GM21529 (cell line): ENCODE results near the gene SRGAP3.
A peak's percentile ranks its signal among the peaks of the same experiment; 100 is the strongest.

ENCODE experiments used
- ATAC-seq: cut with Tn5 transposase; IDR thresholded peaks from one replicate; pipeline ENCODE4 v1.9.1; 2021; ENCODE audit not compliant: unreplicated experiment

SRGAP3 gene

DNA sequence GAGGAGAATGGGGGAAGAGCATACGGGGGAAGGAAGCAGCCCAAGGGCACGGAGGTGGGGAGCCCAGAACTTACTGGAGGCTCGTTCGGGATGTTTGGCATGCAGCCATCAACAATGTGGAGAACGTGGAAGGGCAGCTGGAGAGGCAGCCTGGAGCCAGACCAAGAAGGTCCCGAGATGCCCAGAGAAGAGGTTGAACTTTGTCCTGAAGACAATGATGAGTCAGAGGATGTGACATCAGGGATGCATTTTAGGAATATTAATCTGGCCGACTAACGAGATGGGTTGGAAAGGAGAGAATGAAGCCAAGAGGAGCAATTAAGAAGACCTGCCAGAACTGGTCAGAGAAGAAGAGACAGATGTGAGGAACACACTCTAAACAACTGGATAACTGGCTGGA, 98.2 kb downstream of the SRGAP3 start:
- ATAC-seq = no peak

DNA sequence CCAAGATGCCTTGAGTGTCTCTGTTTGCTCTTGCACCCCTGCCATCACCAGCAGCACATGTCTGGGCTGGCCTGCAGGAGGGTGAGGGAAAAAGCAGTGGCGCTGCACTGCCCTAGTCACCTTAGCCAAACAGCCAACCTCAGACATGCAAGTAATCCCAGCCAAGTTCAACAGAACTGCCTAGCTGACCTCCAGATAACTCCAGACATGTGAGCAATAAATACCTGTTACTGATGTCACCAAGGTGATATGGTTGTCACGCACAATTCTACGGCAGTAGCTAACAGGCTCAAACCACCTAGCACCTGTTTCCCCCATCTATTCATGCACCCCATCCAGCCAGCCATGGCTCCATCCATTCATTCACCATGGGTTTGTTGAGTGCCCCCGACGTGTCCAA, 99.9 kb downstream of the SRGAP3 start:
- ATAC-seq = no peak

- ATAC-seq = no peak
Measured at GRCh38 chr3:9147896-9148266, 101.6 kb downstream of the SRGAP3 start.

DNA sequence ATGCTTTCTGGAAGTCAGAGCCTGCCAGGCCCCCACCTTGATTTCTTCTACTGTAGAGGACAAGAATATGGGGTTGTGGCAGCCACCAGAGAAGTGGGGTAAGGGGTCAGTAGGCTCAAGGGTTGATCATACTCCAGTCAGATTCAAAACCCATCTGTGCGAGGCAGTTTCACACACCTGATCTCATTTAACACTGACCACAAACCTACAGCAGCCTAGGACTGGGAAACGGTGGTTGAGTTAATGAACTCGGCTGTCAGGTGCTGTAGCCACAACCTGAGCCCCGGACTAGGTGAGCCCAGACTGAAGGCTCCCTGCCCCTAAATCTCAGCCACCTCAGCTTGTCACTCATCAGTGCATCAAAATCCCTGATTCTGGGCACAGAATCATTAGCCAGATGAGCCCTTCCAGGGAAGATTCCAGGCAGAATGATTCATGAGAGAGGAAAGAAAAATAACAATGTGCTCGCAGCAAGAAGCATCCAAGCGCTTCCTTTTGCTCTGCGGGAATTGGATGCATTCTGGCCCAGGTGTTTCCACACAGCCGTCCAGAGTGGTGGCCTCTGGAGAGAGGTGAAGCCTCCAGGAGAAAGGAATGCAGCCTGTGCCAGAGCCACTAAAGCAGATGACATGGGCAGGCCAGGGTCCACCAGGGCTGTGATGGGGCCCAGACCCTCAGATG, 102.1 kb downstream of the SRGAP3 start:
- peak; percentile 72 for ATAC-seq

- ATAC-seq = peak; percentile 72
Measured at GRCh38 chr3:9146367-9147071, 102.9 kb downstream of the SRGAP3 start.

- no peak for ATAC-seq
Measured at GRCh38 chr3:9143184-9143583, 106.3 kb downstream of the SRGAP3 start.

DNA sequence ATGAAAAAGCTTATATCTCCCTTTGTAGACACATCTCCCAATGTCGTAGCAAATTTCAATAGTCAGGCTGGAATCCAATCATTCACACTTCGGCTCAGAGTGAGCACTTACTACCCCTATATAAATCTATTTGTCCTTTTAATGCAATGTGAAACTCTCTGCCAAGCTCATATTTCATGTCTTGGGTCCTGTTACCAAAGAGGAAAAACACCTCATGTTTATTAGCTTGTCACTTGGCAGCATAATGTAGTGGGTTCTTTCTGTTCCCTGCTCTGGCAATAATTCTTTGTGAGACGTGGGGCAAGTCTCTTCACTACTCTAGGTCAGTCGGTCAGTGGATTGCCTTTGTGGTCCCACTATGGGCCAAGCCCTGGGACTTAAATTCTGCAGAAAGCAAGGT, 107.1 kb downstream of the SRGAP3 start:
- ATAC-seq = no peak

- ATAC-seq = no peak
Measured at GRCh38 chr3:9141928-9142289, 107.5 kb downstream of the SRGAP3 start.

GRCh38 chr3:9139366-9139765, 110.1 kb downstream of the SRGAP3 start:
- no peak for ATAC-seq

DNA sequence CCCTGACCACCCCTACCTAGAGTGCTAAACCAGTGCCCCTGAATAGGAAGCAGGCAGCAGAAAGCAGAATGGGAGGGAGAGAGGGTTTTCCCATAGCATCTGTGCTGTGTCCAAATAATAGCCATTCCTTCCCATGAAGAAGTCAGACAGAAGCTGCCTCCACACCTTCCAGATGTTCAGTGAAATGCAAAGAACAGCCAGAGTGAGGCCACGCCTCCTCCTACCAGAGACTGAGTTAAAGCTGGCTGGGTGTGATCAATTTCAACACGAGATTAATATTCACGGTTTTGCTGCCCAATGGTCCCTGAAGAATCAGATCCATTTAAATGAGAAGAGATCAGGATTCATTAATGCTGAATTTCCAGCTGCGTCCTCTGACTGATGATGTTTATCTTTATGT, 111.8 kb downstream of the SRGAP3 start:
- ATAC-seq = no peak

- ATAC-seq = no peak
Measured at GRCh38 chr3:9136746-9137465, 112.5 kb downstream of the SRGAP3 start.

- no peak for ATAC-seq
Measured at GRCh38 chr3:9135930-9136525, 113.4 kb downstream of the SRGAP3 start.

- ATAC-seq = no peak
Measured at GRCh38 chr3:9135526-9135925, 113.9 kb downstream of the SRGAP3 start.

DNA sequence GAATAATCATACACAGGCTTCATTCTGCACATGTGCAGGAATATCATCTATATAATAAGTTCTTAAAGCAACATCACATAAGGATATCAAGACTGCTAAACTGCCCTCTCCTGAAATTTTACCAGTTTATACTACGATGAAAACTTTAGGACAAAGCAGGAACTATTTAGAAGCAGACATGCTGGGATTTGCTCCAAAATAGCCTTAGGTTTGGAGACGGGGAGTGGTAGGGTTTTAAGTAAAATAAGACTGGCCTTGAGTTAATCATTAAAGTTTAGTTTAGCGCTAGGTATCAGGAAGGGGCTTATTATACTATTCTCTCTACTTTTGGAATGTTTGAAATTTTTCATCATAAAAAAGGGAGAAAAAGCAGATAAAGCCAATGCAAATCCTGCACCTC, 115.8 kb downstream of the SRGAP3 start:
- ATAC-seq = no peak

- ATAC-seq = no peak
Measured at GRCh38 chr3:9130345-9131305, 118.8 kb downstream of the SRGAP3 start.

GRCh38 chr3:9129365-9129764, 120.1 kb downstream of the SRGAP3 start:
- no peak for ATAC-seq

DNA sequence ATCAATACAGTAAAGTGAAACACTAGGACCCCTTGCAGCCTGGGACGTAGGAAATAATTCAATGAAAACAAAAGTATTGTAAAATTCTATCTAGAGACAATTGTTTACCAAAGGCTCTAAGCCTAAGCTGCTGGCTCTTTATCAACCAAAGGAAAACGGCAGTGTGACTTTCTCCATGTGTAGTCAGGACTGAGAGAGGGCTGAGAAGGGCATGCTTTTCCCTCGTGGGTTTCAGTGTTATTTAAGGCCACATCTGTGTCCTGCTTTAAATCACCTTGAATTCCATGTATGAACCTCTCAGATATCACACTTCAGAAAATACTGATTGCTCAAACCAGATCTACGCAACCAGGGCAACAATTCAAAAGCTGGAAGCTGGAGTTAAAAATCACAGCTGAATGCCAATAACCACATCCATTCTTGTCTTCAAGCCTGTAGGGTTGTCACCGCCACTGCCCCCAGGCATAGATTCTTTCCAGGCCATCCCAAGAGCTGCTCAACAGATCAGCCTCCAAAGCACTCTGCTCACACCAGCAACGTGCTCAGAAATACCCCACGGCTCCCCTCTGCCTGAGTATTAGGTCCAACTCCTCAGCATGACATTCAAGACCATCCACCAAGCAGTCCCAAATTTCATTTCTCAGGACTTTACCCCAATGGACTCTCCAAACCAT, 124.0 kb downstream of the SRGAP3 start:
- ATAC-seq = no peak

DNA sequence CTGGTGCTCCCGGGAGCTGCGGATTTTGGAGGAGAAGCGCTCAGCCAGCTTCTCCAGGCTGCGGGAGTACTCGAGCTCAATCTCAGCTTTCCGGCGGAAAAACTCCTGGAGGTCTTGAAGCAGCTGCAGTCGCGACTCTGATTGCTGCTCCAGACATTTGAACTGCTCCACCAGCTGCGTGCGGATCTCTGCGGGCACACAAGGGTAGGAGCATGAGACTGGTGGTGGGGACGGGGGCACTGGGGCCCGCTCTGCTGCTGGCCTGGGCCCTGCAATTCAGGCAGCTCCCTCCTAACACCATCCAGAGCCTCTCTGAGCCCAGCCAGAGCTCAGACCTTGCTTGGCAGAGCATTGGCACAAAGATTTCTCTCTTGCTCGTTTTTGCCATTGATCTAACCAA, 124.7 kb downstream of the SRGAP3 start:
- ATAC-seq = no peak

GRCh38 chr3:9123840-9124239, 125.6 kb downstream of the SRGAP3 start:
- no peak for ATAC-seq

GRCh38 chr3:9122732-9123364, 126.6 kb downstream of the SRGAP3 start:
- no peak for ATAC-seq
